GM23338 (cell line): Measurements from ENCODE around the gene ALPL. TPM values are rescaled to one million over a fixed set of nuclear protein-coding genes. Genes with fewer than 3 reads are reported as not detected.

ENCODE experiments used
- ATAC-seq: fragments of 200-7000 bp; cut with Tn5 transposase; 3 replicates; pipeline ENCODE4 v1.9.1; 2020
- DNase-seq: peaks from one replicate; pipeline ENCODE4 v3.0.0-alpha.2; 2015; ENCODE audit warnings: low spot score
- H2AFZ ChIP-seq: fragments of 200-600 bp; sonication (generic); 2 replicates; pipeline ENCODE4 v1.8.0; 2016; ENCODE audit warnings: antibody characterized with exemption, mild to moderate bottlenecking, moderate library complexity
- H3F3A ChIP-seq: fragments of 200-600 bp; sonication (generic); replicated peaks from 2 replicates; pipeline ENCODE4 v1.8.0; 2017; ENCODE audit warnings: antibody characterized with exemption, mixed run types, low read depth
- H3K27ac ChIP-seq: fragments of 200-600 bp; sonication (generic); 2 replicates; pipeline ENCODE4 v1.6.1; 2016; ENCODE audit warnings: low read depth
- H3K27me3 ChIP-seq: fragments of 200-600 bp; sonication (generic); 2 replicates; pipeline ENCODE4 v1.8.0; 2016; ENCODE audit warnings: mild to moderate bottlenecking, mixed run types, moderate library complexity; ENCODE audit not compliant: insufficient read depth
- H3K36me3 ChIP-seq: fragments of 200-600 bp; sonication (generic); 2 replicates; pipeline ENCODE4 v1.8.0; 2016; ENCODE audit warnings: mild to moderate bottlenecking; ENCODE audit not compliant: insufficient read depth
- H3K4me1 ChIP-seq: fragments of 200-600 bp; sonication (generic); 2 replicates; pipeline ENCODE4 v1.8.0; 2016; ENCODE audit warnings: mild to moderate bottlenecking, moderate library complexity; ENCODE audit not compliant: insufficient read depth
- H3K4me2 ChIP-seq: fragments of 200-600 bp; sonication (generic); 2 replicates; pipeline ENCODE4 v1.7.1; 2017; ENCODE audit warnings: mixed run types
- H3K4me3 ChIP-seq: fragments of 200-600 bp; sonication (generic); 2 replicates; pipeline ENCODE4 v1.6.1; 2016; ENCODE audit warnings: mixed run types
- H3K79me2 ChIP-seq: fragments of 200-600 bp; sonication (generic); replicated peaks from 2 replicates; pipeline ENCODE4 v1.8.0; 2017; ENCODE audit warnings: mild to moderate bottlenecking; ENCODE audit not compliant: insufficient read depth
- H3K9me2 ChIP-seq: fragments of 200-600 bp; sonication (generic); 2 replicates; pipeline ENCODE4 v1.8.0; 2017; ENCODE audit not compliant: insufficient read depth
- H4K20me1 ChIP-seq: fragments of 200-600 bp; sonication (generic); replicated peaks from 2 replicates; pipeline ENCODE4 v1.8.0; 2017; ENCODE audit warnings: mild to moderate bottlenecking; ENCODE audit not compliant: insufficient read depth
- H3K27ac Mint-ChIP-seq: 2 replicates; pipeline ENCODE4 v1.8.0; 2020; ENCODE audit warnings: inconsistent platforms, mild to moderate bottlenecking, moderate library complexity, mixed read lengths
- H3K27me3 Mint-ChIP-seq: 3 replicates; pipeline ENCODE4 v1.8.0; 2022; ENCODE audit warnings: low read depth, mild to moderate bottlenecking, moderate library complexity, mixed read lengths, inconsistent platforms; ENCODE audit not compliant: insufficient read depth, poor library complexity
- H3K36me3 Mint-ChIP-seq: 3 replicates; pipeline ENCODE4 v1.8.0; 2021; ENCODE audit warnings: low read depth, mild to moderate bottlenecking, inconsistent platforms, moderate library complexity, mixed read lengths
- H3K4me1 Mint-ChIP-seq: 3 replicates; pipeline ENCODE4 v1.8.0; 2020; ENCODE audit warnings: mild to moderate bottlenecking, inconsistent platforms, mixed read lengths
- H3K4me3 Mint-ChIP-seq: 3 replicates; pipeline ENCODE4 v1.8.0; 2021; ENCODE audit warnings: moderate library complexity, mild to moderate bottlenecking, inconsistent platforms, mixed read lengths
- H3K9me3 Mint-ChIP-seq: 3 replicates; pipeline ENCODE4 v1.8.0; 2020; ENCODE audit warnings: moderate library complexity, mild to moderate bottlenecking, inconsistent platforms, mixed read lengths
- CREB1 ChIP-seq: fragments of 250-450 bp; sonication (Bioruptor Pico); IDR thresholded peaks from 2 replicates; pipeline ENCODE4 v1.5.0; 2020; ENCODE audit warnings: low read depth, mild to moderate bottlenecking, moderate library complexity
- EZH2 ChIP-seq: fragments of 200-600 bp; sonication (generic); IDR thresholded peaks from one replicate; pipeline ENCODE4 v1.8.0; 2017; ENCODE audit warnings: antibody characterized with exemption, mild to moderate bottlenecking, low read depth; ENCODE audit not compliant: unreplicated experiment
- EZH2phosphoT487 ChIP-seq: fragments of 200-600 bp; sonication (generic); IDR thresholded peaks from one replicate; pipeline ENCODE4 v1.8.1; 2018; ENCODE audit warnings: antibody characterized with exemption; ENCODE audit not compliant: unreplicated experiment
- JUNB ChIP-seq: IDR thresholded peaks from one replicate; pipeline ENCODE4 v1.6.1; 2016; ENCODE audit warnings: antibody characterized with exemption; ENCODE audit not compliant: unreplicated experiment
- POLR2AphosphoS5 ChIP-seq: IDR thresholded peaks from 2 replicates; pipeline ENCODE4 v1.6.1; 2016; ENCODE audit warnings: antibody characterized with exemption, low read depth
- STAT1 ChIP-seq: IDR thresholded peaks from one replicate; pipeline ENCODE4 v1.6.1; 2016; ENCODE audit warnings: antibody characterized with exemption; ENCODE audit not compliant: unreplicated experiment
- ZNF114 ChIP-seq: fragments of 250-450 bp; sonication (Bioruptor Pico); IDR thresholded peaks from 2 replicates; pipeline ENCODE4 v1.5.0; 2020; ENCODE audit warnings: mild to moderate bottlenecking, moderate library complexity
- ZNF331 ChIP-seq: fragments of 250-450 bp; sonication (Bioruptor Pico); IDR thresholded peaks from 2 replicates; pipeline ENCODE4 v1.5.0; 2020; ENCODE audit warnings: low read depth, mild to moderate bottlenecking, moderate library complexity
- polyA plus RNA-seq: library from polyadenylated mRNA; unstranded; fragments of >200 nt; fragmentation: Nextera tagmentation; extraction: Ambion mirVana; gene quantifications from 2 replicates; pipeline ENCODE4 v1.2.1, GENCODE V29; 2016
- total RNA-seq: library from RNA; depleted of rRNA; stranded (reverse); fragments of >200 nt; shearing (Covaris generic); gene quantifications from 2 replicates; pipeline ENCODE4 v1.2.3, GENCODE V29; 2014
- TF ChIP-seq, protein P1 (sequence below), 2 experiments: fragments of 200-600 bp in 1 of 2; sonication (generic) in 1 of 2; conservative IDR thresholded peaks; 2 replicates each; pipeline versions ENCODE4 v1.5.1 to v1.6.1; 2016 to 2017; ENCODE audit warnings: antibody characterized with exemption in 2 of 2, low read depth in 2 of 2, mild to moderate bottlenecking in 2 of 2, moderate library complexity in 1 of 2
- TF ChIP-seq, protein P2 (sequence below): IDR thresholded peaks from 2 replicates; pipeline ENCODE4 v1.6.1; 2016; ENCODE audit warnings: antibody characterized with exemption
- TF ChIP-seq, protein P3 (sequence below): IDR thresholded peaks from one replicate; pipeline ENCODE4 v1.6.1; 2018; ENCODE audit warnings: antibody characterized with exemption; ENCODE audit not compliant: unreplicated experiment

Gene ALPL
- total and polyA plus RNA-seq, 2 experiments from 2014 or later = 116 to 187 TPM

DNA sequence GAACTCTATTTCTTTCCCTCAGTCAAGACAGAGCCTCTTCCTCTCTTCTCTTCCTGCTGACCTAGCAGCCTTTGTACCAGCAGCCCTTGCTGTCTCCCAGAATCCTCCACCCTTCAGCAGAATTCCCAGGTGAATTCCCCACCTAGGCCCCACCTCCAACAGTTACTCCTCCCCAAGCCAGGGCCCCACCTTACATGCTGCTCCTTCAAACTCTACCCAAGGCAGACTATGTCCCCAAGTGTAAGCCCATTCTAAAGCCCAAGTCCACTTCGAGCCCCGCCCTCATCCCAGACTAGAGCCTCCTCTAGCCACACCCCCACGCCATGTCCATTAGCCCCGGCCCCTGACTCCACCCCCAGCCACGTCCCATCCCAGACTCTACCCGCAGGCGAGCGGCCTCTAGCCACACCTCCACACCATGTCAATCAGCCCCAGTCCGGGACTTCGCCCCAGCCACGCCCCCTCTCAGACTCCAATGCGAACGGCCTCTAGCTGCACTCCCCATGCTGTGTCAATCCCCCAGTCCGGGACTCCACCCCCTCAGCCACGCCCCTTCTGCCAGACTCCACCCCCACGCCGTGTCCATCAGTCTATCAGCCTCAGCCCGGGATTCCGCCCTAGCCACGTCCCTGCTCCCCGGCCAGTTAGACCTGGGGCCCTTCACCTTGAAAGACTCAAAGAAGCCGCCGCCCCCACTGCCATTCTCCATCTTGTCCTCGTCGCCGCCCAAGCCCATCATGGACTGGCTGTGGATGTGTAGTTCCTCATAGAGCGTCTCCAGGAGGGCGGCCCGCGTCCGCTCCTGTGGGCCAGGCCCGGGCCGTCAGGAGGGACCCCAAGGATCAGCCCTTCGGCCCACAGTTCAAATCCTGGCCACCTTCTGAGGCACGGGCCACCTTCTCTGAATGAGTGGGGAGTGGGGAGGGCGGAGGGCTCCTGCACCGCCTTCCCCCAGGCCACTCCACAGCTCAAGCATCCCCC is 98.6 kb downstream of the ALPL start:
- no peaks in the 10 kb centered on the region for H4K20me1 ChIP-seq
- H3K9me2 ChIP-seq = no peaks in the 10 kb centered on the region
- no peaks in the 10 kb centered on the region for H3K9me3 Mint-ChIP-seq
- no peaks in the 10 kb centered on the region; the same call in 2 of the 3 replicates for H3K36me3 Mint-ChIP-seq
- H2AFZ ChIP-seq = no peak overlapping the region
- ATAC-seq = peak; percentile 89
- no peaks in the 10 kb centered on the region for H3K27me3 ChIP-seq
- H3K4me3 Mint-ChIP-seq = peak overlapping the region; percentile 58
- H3K36me3 ChIP-seq = no peaks in the 10 kb centered on the region
- no peaks in the 10 kb centered on the region for H3F3A ChIP-seq
- H3K79me2 ChIP-seq = no peaks in the 10 kb centered on the region
- H3K4me1 Mint-ChIP-seq = peaks cover 22% of the 10 kb centered on the region
- H3K27ac ChIP-seq = no peak overlapping the region
- TF ChIP-seq, protein P1, sequence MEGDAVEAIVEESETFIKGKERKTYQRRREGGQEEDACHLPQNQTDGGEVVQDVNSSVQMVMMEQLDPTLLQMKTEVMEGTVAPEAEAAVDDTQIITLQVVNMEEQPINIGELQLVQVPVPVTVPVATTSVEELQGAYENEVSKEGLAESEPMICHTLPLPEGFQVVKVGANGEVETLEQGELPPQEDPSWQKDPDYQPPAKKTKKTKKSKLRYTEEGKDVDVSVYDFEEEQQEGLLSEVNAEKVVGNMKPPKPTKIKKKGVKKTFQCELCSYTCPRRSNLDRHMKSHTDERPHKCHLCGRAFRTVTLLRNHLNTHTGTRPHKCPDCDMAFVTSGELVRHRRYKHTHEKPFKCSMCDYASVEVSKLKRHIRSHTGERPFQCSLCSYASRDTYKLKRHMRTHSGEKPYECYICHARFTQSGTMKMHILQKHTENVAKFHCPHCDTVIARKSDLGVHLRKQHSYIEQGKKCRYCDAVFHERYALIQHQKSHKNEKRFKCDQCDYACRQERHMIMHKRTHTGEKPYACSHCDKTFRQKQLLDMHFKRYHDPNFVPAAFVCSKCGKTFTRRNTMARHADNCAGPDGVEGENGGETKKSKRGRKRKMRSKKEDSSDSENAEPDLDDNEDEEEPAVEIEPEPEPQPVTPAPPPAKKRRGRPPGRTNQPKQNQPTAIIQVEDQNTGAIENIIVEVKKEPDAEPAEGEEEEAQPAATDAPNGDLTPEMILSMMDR (conservative IDR thresholded peaks at IDR 0.05; ENCODE audit: low read depth in 2 of 2) = no peak
- no peak for TF ChIP-seq JUNB
- TF ChIP-seq EZH2phosphoT487 = no peak
- no peak for TF ChIP-seq POLR2AphosphoS5
- peak overlapping the region; percentile 79 for H3K27ac Mint-ChIP-seq
- no peaks in the 10 kb centered on the region; the same call in 1 of the 2 replicates for H3K4me1 ChIP-seq
- DNase-seq = peak; percentile 100
- peak overlapping the region; percentile 43; the same call in 1 of the 2 replicates for H3K4me3 ChIP-seq
- H3K27me3 Mint-ChIP-seq = peaks cover 16% of the 10 kb centered on the region
- H3K4me2 ChIP-seq = peak overlapping the region; percentile 75

DNA sequence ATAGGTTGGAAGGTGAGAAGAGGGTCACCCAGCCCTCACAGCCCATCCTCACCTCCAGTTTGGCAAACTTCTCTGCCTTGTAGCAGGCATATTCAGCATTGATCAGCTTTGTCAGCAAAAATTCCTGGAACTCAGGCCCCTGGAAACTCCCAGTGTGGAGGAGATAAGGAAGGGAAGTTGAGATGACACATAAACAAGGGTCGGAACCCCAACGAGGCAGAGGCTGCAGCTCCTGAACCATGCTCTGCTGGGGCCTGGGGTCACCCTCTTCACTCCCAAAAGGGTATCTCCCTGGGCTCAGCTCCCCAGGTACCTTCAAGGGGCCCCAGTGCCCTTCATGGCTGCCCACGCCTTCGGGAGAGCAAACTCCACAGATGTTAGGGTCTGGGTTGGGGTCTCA is 99.6 kb downstream of the ALPL start:
- H3K4me3 ChIP-seq = no peak overlapping the region
- ATAC-seq (no peak), DNase-seq (no peak)
- no peak overlapping the region for H3K27ac ChIP-seq
- no peaks in the 10 kb centered on the region for H4K20me1 ChIP-seq
- Mint-ChIP-seq H3K4me1 (peaks cover 22% of the 10 kb centered on the region), H3K36me3 (no peaks in the 10 kb centered on the region; the same call in 2 of the 3 replicates), H3K27me3 (peaks cover 16% of the 10 kb centered on the region), H3K27ac (no peak overlapping the region), H3K4me3 (no peak overlapping the region), H3K9me3 (no peaks in the 10 kb centered on the region)
- no peaks in the 10 kb centered on the region; the same call in 1 of the 2 replicates for H3K4me1 ChIP-seq
- H3K79me2 ChIP-seq = no peaks in the 10 kb centered on the region
- no peaks in the 10 kb centered on the region for H3K36me3 ChIP-seq
- H3K9me2 ChIP-seq = no peaks in the 10 kb centered on the region
- H2AFZ ChIP-seq = no peak overlapping the region
- no peak overlapping the region for H3K4me2 ChIP-seq
- H3F3A ChIP-seq = no peaks in the 10 kb centered on the region
- no peaks in the 10 kb centered on the region for H3K27me3 ChIP-seq
- TF ChIP-seq EZH2 = no peak
- no peak for TF ChIP-seq ZNF331 (CRISPR knock-in tag)
- TF ChIP-seq, protein P2, sequence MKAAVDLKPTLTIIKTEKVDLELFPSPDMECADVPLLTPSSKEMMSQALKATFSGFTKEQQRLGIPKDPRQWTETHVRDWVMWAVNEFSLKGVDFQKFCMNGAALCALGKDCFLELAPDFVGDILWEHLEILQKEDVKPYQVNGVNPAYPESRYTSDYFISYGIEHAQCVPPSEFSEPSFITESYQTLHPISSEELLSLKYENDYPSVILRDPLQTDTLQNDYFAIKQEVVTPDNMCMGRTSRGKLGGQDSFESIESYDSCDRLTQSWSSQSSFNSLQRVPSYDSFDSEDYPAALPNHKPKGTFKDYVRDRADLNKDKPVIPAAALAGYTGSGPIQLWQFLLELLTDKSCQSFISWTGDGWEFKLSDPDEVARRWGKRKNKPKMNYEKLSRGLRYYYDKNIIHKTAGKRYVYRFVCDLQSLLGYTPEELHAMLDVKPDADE = no peak
- TF ChIP-seq STAT1 = no peak
- TF ChIP-seq CREB1 (CRISPR knock-in tag) = no peak
- no peak for TF ChIP-seq ZNF114 (CRISPR knock-in tag)
- TF ChIP-seq, protein P3, sequence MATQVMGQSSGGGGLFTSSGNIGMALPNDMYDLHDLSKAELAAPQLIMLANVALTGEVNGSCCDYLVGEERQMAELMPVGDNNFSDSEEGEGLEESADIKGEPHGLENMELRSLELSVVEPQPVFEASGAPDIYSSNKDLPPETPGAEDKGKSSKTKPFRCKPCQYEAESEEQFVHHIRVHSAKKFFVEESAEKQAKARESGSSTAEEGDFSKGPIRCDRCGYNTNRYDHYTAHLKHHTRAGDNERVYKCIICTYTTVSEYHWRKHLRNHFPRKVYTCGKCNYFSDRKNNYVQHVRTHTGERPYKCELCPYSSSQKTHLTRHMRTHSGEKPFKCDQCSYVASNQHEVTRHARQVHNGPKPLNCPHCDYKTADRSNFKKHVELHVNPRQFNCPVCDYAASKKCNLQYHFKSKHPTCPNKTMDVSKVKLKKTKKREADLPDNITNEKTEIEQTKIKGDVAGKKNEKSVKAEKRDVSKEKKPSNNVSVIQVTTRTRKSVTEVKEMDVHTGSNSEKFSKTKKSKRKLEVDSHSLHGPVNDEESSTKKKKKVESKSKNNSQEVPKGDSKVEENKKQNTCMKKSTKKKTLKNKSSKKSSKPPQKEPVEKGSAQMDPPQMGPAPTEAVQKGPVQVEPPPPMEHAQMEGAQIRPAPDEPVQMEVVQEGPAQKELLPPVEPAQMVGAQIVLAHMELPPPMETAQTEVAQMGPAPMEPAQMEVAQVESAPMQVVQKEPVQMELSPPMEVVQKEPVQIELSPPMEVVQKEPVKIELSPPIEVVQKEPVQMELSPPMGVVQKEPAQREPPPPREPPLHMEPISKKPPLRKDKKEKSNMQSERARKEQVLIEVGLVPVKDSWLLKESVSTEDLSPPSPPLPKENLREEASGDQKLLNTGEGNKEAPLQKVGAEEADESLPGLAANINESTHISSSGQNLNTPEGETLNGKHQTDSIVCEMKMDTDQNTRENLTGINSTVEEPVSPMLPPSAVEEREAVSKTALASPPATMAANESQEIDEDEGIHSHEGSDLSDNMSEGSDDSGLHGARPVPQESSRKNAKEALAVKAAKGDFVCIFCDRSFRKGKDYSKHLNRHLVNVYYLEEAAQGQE = no peak
